GM12891 (cell line): ENCODE results near the gene IDI1.

ENCODE experiments used
- DNase-seq: peaks from one replicate; pipeline ENCODE4 v3.0.0; 2011; ENCODE audit warnings: low spot score; ENCODE audit not compliant: insufficient read length
- FAIRE-seq: peaks from 2 replicates; lab custom pipeline; 2011; peaks lifted over from hg19 to GRCh38; lab: Jason Lieb, UNC
- PAX5 ChIP-seq: IDR thresholded peaks from 2 replicates; pipeline ENCODE4 v1.6.1; 2011; ENCODE audit warnings: low read length, moderate library complexity, mild to moderate bottlenecking; ENCODE audit not compliant: insufficient read depth, severe bottlenecking
- POLR2A ChIP-seq: IDR thresholded peaks from 2 replicates; pipeline ENCODE4 v1.6.1; 2011; ENCODE audit warnings: low read depth, low read length, control low read depth
- POLR2AphosphoS5 ChIP-seq: IDR thresholded peaks from 2 replicates; pipeline ENCODE4 v1.6.1; 2011; ENCODE audit warnings: low read depth, low read length, control low read depth
- POU2F2 ChIP-seq: IDR thresholded peaks from 2 replicates; pipeline ENCODE4 v1.6.1; 2011; ENCODE audit warnings: low read depth, mild to moderate bottlenecking, control low read depth, low read length, moderate library complexity
- SPI1 ChIP-seq: IDR thresholded peaks from 2 replicates; pipeline ENCODE4 v1.6.1; 2011; ENCODE audit warnings: low read depth, low read length, control low read depth
- TAF1 ChIP-seq: IDR thresholded peaks from 2 replicates; pipeline ENCODE4 v1.6.1; 2011; ENCODE audit warnings: low read depth, low read length, control low read depth

The IDI1 gene

DNA sequence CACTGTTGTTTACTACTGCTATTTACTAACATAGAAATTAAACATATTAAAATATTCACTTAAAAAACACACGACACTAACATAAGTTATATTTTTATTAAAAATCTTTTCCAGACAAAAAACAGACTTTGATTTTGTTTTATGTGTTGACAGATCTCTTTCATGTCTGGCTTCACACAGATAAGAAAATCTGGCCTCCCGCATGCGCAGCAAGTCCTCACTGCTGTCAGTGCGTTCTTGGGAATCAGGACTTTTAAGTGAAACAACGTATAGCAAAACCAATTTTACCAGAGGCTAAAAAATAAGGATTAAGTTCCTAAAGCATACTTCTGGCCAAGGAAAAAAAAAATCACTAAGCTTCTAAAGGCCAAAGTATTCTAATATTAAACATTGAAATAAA, 1.2 kb upstream of the IDI1 start:
- TF ChIP-seq POU2F2 = no peak
- no peak for TF ChIP-seq SPI1
- TF ChIP-seq POLR2AphosphoS5 = no peak
- no peak for TF ChIP-seq POLR2A
- TF ChIP-seq TAF1 = no peak
- no peak for TF ChIP-seq PAX5
- DNase-seq = no peak
- no peak for FAIRE-seq

- DNase-seq (no peak), FAIRE-seq (no peak)
- TF ChIP-seq TAF1 (peak; percentile 43; the same call in 1 of the 2 replicates), SPI1 (no peak), POLR2A (no peak)
Measured at GRCh38 chr10:1049425-1049958, 573 bp upstream of the IDI1 start.

GRCh38 chr10:1048349-1048731, 579 bp downstream of the IDI1 start:
- DNase-seq (no peak), FAIRE-seq (peak; percentile 28)
- TF ChIP-seq SPI1 = no peak
- TF ChIP-seq POLR2A = no peak
- TF ChIP-seq TAF1 = no peak
- TF ChIP-seq PAX5 = no peak

DNA sequence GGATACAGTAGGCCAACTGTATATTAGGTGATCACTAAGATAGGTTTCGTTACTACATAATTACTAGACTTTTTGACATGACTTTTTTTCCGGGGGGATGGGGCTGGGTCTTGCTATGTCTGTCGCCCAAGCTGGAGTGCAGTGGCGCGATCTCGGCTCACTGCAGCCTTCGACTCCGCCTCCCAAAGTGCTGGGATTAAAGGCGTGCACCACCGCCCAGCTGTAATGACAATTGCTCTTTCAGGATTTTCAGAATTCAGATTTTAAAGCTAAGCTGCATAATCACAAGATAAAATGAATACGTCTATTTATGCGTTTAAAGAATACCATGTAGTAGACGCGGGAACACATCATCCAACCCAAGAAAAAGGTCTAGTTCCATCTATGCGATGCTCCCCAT, 982 bp downstream of the IDI1 start:
- no peak for TF ChIP-seq POLR2AphosphoS5
- TF ChIP-seq POU2F2 = no peak
- TF ChIP-seq SPI1 = no peak
- no peak for TF ChIP-seq POLR2A
- no peak for TF ChIP-seq TAF1
- no peak for TF ChIP-seq PAX5
- DNase-seq (no peak), FAIRE-seq (no peak)

GRCh38 chr10:1045415-1045814, 3.5 kb downstream of the IDI1 start:
- FAIRE-seq = no peak
- TF ChIP-seq POLR2AphosphoS5 = no peak
- TF ChIP-seq PAX5 = no peak
- no peak for TF ChIP-seq TAF1
- TF ChIP-seq POU2F2 = no peak
- TF ChIP-seq POLR2A = no peak
- no peak for TF ChIP-seq SPI1
- DNase-seq = no peak

GRCh38 chr10:1044964-1045363, 4.0 kb downstream of the IDI1 start:
- TF ChIP-seq POLR2AphosphoS5 = no peak
- TF ChIP-seq POLR2A = no peak
- no peak for TF ChIP-seq TAF1
- no peak for TF ChIP-seq POU2F2
- no peak for TF ChIP-seq SPI1
- TF ChIP-seq PAX5 = no peak
- DNase-seq (no peak), FAIRE-seq (no peak)

GRCh38 chr10:1044146-1044545, 4.8 kb downstream of the IDI1 start:
- TF ChIP-seq PAX5 (no peak), TAF1 (no peak), SPI1 (no peak), POLR2AphosphoS5 (no peak)
- no peak for DNase-seq
- no peak for FAIRE-seq

DNA sequence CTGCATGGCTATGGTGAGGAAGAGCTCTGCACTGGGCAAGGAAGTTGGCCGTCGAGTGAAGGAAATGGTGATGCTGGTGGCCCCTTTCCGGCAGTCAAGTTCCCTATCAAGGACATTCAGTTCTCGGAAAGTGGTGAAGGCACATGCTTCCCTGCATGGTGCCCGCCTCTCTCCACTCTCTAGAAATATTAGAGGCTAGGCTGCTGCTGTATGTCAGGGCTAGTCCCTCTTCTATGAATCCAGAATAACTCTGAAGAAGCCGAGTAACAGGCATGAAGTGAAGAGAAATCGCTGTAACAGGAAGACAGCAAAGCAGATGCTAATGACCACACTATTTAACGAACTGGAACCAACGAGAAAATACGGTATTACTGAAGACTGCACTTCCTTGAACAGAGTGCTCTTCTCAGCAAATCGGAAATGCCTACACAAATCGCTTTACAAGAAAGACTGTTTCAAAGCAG, 5.4 kb downstream of the IDI1 start:
- DNase-seq = no peak
- TF ChIP-seq TAF1 (no peak), SPI1 (peak; percentile 65), PAX5 (peak; percentile 28), POU2F2 (no peak), POLR2A (peak; percentile 62), POLR2AphosphoS5 (no peak)
- peak; percentile 82 for FAIRE-seq

GRCh38 chr10:1041514-1041913, 7.4 kb downstream of the IDI1 start:
- DNase-seq (no peak), FAIRE-seq (no peak)
- TF ChIP-seq POLR2AphosphoS5 = no peak
- no peak for TF ChIP-seq POLR2A
- TF ChIP-seq PAX5 = no peak
- TF ChIP-seq POU2F2 = no peak
- TF ChIP-seq SPI1 = no peak
- TF ChIP-seq TAF1 = no peak

DNA sequence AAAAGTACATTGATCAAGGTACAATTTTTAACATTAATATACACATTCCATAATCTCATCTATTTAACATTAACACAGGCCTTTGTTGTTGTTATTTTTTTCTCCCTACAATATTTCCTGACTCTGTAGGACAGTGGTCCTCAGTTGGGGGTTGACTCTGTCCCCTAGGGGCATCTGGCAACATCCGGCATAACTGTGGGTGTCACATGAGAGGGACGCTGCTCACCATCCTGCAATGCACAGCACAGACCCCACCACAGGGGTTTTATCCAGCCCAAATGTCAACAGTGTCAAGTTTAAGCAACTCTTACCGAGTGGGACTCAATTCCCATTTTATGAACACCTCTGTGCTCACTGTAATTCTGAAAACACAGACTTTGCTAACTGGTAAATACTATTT, 8.8 kb downstream of the IDI1 start:
- DNase-seq = no peak
- TF ChIP-seq POLR2A = no peak
- no peak for TF ChIP-seq POLR2AphosphoS5
- no peak for TF ChIP-seq POU2F2
- TF ChIP-seq PAX5 = no peak
- no peak for TF ChIP-seq TAF1
- no peak for TF ChIP-seq SPI1
- no peak for FAIRE-seq
